Measurements from ENCODE around the gene CTSH. TPM values are rescaled to one million over a fixed set of nuclear protein-coding genes. Genes with fewer than 3 reads are reported as not detected.

The CTSH gene
- total RNA-seq, result 1.1 and 3.6 TPM in 2 replicates

GRCh38 chr15:78944669-78945407 lies at the start of gene CTSH:
CTSH (minus strand) TSS chr15:78945046; CDS start chr15:78944981, 65 bp downstream.

GRCh38 chr15:78872155-78872971 lies 72.5 kb downstream of the CTSH start, which contains the start of gene MORF4L1:
MORF4L1 (plus strand) TSS chr15:78872890; CDS start chr15:78873018, 128 bp downstream.

Small RNA genes within 50 kb of the gene (small RNA-seq; reads per million reads assigned to genes)
- not detected for gene RNU6-415P

Other genes with a start within 250 kb of the CTSH start
- 7.2 and 18.9 TPM in 2 replicates for gene ADAMTS7, start 133.6 kb downstream of the CTSH start, total RNA-seq
- 298 and 414 TPM in 2 replicates for gene MORF4L1, start 72.2 kb downstream of the CTSH start, total RNA-seq
- not detected in 2 replicates for gene RASGRF1, start 145.7 kb upstream of the CTSH start, total RNA-seq

Data from thoracic aorta endothelial cell (primary cell).